Mammary epithelial cell (primary cell): Measurements from ENCODE around the gene MBNL2.

Source experiments
- EZH2 ChIP-seq: IDR thresholded peaks from 2 replicates; pipeline ENCODE4 v1.6.1; 2012; ENCODE audit warnings: low read length, inconsistent platforms, borderline replicate concordance
- TF ChIP-seq, protein P1 (sequence below), 2 donors: IDR thresholded peaks in 1 of 2; conservative IDR thresholded peaks in 1 of 2; 2 replicates each; pipeline ENCODE4 v1.5.1; 2011 to 2012; ENCODE audit warnings: inconsistent platforms in 2 of 2, low read length in 2 of 2, mild to moderate bottlenecking in 2 of 2, control low read depth in 1 of 2, low read depth in 1 of 2; ENCODE audit not compliant: insufficient read depth in 1 of 2; ENCODE audit errors: extremely low read depth in 1 of 2

DNA sequence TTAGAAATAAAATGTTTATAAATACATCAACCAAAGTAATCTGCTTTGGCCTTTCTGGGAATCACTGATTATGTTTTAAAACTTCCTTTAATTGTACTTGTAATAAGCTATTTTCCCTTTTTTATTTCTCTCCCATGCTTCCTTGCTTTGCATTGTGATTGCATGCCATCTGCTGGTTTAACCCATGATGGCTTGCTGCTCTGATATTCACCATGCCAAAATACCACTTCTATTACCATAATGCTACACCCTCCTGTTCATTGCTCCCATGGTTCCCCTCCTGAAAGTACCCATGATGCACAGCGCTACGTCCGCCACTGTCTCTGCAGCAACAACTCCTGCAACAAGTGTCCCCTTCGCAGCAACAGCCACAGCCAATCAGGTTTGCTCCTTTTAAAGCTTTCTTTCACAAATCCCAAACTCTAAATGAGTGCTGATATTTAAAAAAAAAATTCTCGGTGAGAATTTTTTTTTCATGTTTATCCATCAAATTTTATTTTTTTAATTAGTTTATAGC lies 144.1 kb downstream of the MBNL2 start:
- TF ChIP-seq, protein P1, sequence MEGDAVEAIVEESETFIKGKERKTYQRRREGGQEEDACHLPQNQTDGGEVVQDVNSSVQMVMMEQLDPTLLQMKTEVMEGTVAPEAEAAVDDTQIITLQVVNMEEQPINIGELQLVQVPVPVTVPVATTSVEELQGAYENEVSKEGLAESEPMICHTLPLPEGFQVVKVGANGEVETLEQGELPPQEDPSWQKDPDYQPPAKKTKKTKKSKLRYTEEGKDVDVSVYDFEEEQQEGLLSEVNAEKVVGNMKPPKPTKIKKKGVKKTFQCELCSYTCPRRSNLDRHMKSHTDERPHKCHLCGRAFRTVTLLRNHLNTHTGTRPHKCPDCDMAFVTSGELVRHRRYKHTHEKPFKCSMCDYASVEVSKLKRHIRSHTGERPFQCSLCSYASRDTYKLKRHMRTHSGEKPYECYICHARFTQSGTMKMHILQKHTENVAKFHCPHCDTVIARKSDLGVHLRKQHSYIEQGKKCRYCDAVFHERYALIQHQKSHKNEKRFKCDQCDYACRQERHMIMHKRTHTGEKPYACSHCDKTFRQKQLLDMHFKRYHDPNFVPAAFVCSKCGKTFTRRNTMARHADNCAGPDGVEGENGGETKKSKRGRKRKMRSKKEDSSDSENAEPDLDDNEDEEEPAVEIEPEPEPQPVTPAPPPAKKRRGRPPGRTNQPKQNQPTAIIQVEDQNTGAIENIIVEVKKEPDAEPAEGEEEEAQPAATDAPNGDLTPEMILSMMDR (conservative IDR thresholded peaks at IDR 0.05 in 1 of 2, IDR thresholded peaks at IDR 0.05 in 1 of 2; ENCODE audit: extremely low read depth in 1 of 2, insufficient read depth in 1 of 2, low read depth in 1 of 2, low read length in 2 of 2), result no peak
- no peak for TF ChIP-seq EZH2
